Epithelial cell of proximal tubule (primary cell): ENCODE results near the gene LIX1L. TPM values are rescaled to one million over a fixed set of nuclear protein-coding genes. Genes with fewer than 3 reads are reported as not detected.
A peak's percentile ranks its signal among the peaks of the same experiment; 100 is the strongest.

Experiments
- DNase-seq: peaks from one replicate; pipeline ENCODE4 v3.0.0-alpha.2; 2011; ENCODE audit warnings: low read depth
- H3K4me3 ChIP-seq: 2 replicates; pipeline ENCODE4 v1.5.1; 2011; ENCODE audit warnings: low read depth, mild to moderate bottlenecking, low read length
- total RNA-seq: library from RNA; depleted of rRNA; stranded (reverse); fragments of >200 nt; gene quantifications from 2 replicates; pipeline ENCODE4 v1.2.3, GENCODE V29; 2015
- TF ChIP-seq, protein P1 (sequence below): conservative IDR thresholded peaks from 2 replicates; pipeline ENCODE4 v1.5.1; 2012; ENCODE audit warnings: low read depth, mild to moderate bottlenecking, low read length

The LIX1L gene
- total RNA-seq, 1 donor from 2014 or later, result 32.5 TPM

DNA sequence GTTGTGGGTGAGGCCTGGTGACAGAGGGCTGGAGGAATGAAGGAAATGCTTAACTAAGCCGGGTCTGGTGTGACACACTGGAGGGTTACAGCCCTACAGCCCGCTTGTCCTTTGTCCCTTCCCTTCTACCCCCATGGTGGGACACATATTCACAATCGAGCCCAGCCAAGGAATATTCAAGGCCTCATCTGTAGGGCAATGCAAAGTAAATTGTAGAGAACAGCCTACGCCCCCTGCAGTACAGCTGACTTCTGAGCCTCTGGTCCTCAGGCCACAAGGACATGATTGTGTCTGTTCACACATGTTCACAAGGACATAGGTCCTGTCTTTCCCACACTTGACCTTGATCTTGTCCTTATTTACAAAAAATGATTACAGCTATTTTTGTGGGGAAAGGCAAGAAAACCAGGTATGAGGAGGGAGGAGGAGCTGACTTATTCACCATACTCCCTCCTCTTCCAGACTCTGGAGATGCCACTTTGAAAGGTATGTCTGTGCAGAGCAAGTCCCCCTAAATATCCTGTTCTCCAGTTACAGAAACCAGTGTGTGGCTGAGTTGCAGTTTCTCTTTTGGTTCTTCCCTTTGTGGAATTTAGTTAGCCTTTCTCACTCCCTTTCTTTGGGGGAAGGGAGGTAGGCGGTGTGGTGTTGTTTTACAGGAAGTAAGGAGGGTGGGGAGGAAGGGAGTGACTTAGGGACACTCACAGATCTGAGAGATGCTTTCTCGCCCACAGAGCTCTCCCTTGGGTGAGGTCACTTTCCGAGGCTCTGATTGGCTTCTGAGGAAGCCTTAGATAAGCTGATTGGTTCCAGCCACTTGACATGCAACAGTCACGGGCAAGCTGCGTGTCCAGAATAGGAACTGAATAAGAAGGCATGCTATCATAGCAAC lies 21.3 kb upstream of the LIX1L start:
- peak overlapping the region; percentile 19 for H3K4me3 ChIP-seq
- TF ChIP-seq, protein P1, sequence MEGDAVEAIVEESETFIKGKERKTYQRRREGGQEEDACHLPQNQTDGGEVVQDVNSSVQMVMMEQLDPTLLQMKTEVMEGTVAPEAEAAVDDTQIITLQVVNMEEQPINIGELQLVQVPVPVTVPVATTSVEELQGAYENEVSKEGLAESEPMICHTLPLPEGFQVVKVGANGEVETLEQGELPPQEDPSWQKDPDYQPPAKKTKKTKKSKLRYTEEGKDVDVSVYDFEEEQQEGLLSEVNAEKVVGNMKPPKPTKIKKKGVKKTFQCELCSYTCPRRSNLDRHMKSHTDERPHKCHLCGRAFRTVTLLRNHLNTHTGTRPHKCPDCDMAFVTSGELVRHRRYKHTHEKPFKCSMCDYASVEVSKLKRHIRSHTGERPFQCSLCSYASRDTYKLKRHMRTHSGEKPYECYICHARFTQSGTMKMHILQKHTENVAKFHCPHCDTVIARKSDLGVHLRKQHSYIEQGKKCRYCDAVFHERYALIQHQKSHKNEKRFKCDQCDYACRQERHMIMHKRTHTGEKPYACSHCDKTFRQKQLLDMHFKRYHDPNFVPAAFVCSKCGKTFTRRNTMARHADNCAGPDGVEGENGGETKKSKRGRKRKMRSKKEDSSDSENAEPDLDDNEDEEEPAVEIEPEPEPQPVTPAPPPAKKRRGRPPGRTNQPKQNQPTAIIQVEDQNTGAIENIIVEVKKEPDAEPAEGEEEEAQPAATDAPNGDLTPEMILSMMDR, result peak; percentile 39
- peak; percentile 96 for DNase-seq

DNA sequence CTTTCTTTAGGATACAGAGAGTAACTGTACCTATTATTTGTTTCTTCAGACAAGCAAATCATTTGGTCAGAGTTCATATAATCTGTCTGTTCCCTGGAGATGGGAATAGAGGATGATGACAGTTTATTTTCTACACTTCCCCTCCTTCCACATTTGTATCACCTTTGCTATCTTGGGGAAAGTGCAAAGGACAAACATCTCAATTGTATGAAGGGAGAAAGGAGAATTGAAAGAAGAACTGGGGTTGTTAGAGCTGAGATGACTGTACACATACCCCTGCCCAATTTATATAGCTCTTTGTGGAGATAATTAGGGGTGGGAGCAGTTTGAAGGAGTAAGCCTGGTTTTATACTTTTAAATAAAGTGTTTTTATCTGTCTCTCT lies 20.6 kb upstream of the LIX1L start:
- TF ChIP-seq, protein P1, result no peak
- DNase-seq, result no peak
- H3K4me3 ChIP-seq, result no peak overlapping the region

DNA sequence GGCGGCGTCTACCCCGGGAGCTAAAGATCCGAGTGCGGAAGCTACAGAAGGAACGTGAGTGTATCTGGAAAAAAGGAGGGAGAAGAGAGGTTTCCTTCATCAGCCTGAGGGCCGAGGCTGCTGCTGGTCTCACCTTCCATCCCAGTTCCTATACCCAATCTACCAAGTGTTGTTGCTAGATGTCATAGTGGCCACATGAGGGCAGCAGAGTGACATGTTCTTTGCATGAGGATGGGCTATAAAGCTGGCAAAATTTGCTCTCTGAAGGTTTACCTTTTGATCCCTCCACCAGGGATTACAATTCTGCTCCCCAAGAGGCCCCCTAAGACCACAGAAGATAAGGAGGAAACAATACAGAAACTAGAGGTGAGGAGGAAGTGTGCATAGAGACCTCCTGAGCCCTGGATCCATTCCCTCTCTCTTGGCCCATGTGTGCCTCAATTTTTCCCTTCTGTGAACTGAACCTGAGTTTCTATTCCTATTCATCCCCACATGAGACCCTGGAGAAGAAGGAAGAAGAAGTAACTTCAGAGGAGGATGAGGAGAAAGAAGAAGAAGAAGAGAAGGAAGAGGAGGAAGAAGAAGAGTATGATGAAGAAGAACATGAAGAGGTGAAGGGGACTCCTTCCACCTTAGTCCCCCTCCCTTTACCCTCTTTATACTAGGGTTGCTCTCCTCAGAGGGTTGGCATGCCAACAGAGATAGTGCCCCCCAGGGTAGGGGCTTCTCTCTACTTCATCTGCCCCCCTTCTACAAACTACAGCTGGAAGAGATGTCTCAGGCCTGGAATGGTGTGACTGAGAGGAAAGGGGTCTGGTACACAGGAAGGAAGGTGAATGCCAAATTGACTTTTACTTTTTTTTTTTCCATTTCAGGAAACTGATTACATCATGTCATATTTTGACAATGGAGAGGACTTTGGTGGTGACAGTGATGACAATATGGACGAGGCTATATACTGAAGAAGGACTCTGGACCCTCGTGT lies 20.0 kb upstream of the LIX1L start:
- TF ChIP-seq, protein P1, result peak; percentile 91
- no peak overlapping the region for H3K4me3 ChIP-seq
- no peak for DNase-seq

DNA sequence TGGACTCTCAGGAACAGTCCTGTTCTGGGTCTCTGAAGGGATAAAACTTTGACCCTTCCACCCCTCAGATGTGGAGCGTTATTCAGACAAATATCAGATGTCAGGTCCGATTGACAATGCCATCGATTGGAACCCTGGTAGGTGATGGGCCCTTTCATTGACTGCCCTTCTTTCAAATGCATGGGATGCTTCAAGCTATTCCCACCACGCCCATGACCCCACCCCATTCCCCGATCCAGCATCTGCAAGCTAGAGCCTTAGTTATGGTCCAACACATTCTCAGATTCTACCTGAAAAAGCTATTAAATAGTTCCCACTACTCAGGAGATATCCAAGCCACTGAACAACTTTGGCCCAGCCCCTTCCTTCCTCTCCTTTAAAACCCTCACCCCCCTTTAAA lies 19.2 kb upstream of the LIX1L start:
- H3K4me3 ChIP-seq, result no peak overlapping the region
- TF ChIP-seq, protein P1, result no peak
- no peak for DNase-seq

DNA sequence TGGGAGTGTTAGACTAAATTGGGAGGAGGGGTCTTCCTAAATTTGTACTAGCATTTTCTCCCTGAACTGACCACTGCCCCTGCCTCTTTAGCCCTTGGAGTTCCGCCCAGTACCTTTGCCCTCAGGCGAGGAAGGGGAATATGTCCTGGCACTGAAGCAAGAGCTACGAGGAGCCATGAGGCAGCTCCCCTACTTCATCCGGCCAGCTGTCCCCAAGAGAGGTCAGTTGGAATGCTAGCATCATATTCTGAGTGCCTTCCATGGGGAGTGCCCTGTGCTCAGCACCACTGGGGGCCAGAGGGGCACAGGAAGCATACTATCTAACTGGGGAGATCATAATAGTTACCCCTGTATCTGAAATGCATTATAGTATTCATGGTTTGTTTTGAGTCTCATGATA lies 17.4 kb upstream of the LIX1L start:
- TF ChIP-seq, protein P1, result no peak
- no peak overlapping the region for H3K4me3 ChIP-seq
- DNase-seq, result no peak

DNA sequence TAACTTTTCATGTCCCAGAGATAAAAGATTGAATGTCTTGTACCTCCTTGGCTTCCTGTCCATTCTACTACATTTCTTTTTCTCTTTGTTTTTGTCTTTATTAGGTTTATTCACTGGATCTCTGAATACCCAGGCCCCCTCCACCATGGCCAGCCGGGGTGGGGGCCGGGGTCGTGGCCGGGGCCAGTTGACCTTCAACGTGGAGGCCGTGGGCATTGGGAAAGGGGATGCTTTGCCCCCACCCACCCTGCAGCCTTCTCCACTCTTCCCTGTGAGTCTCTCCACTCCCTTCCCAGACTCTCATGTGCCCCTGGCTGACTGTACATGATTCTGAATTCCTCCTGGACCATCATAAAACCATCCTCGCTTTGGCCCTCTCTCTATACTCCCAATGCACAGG lies 16.9 kb upstream of the LIX1L start:
- TF ChIP-seq, protein P1, result no peak
- DNase-seq, result no peak
- no peak overlapping the region for H3K4me3 ChIP-seq
